EL (cell line): ENCODE measurements around the gene WDR91.

Experiments used
- DNase-seq: peaks from one replicate; pipeline ENCODE4 v3.0.0-alpha.2; 2016

Gene WDR91

DNA sequence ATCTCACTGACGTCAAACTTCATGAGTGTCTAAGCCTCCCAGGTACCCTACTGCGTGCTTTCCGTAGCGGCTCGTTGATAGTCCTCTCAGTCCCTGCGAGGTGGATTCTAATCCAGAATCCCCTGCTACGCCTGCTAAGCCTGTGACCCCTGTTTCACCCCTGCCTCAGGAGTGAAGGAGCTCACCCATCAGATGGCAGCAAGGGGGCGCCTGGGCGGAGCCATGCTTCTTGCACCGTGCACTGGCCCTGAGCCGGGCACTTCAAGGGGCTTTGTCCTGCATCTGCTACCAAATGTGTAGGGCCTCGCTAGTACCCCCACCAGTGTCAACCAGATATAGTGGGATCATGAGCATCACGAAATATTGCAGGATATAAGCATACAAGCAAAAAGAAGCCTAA, 21.4 kb upstream of the WDR91 start:
- no peak for DNase-seq

DNA sequence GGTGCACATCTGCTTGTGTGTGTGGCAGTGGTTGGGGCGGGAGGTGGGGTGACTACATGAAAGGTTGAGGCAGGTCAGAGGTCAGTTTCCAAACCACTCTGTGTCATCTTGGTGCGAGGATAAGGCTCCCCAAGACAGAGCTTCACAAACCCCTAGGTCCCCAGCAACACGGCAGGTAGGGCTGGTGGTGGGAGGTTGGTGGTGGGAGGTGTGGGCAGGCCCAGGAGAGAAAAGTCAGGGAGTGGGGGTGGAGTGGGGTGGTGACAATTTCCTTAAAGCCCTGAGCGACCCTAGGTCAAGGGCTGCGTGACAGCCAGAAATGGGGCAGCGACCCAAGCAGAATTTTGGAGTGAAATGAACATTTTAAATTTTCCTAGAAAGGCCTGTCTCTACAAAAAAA, 20.8 kb upstream of the WDR91 start:
- no peak for DNase-seq

DNA sequence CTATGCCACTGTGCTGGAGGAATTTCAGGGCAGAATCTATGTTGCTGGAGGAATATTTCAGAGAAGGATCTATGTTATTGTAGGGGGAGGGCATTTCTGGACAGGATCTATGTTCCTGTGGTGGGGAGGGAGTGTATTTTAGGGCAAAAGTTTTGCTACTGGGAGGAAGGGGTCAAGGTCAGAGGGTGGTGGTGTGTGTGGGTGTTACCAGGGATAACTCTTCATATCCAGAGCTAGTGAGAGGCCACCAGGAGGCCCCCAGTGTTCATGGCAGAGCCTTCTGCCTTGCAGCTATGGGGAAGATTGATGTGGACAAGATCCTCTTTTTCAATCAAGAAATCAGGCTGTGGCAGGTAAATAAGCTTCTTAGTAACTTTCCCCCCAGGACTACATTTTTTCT, 20.4 kb upstream of the WDR91 start:
- DNase-seq, result no peak

DNA sequence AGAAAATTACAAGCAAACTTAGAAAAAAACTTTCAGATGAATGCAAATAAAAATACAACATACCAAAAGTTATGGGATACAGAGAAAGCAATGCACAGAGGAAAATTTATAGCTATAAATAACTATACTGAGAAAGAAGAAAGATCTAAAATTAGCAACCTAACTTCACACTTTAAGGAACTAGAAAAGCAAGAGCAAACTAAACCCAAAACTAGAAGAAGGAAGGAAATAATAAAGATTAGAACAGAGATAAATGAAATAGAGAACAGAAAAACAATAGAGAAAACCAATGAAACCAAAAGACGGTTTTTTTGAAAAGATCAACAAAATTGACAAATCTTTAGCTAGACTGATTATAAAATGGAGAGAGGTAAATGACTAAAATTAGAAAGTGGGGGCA, 12.7 kb upstream of the WDR91 start:
- no peak for DNase-seq

DNA sequence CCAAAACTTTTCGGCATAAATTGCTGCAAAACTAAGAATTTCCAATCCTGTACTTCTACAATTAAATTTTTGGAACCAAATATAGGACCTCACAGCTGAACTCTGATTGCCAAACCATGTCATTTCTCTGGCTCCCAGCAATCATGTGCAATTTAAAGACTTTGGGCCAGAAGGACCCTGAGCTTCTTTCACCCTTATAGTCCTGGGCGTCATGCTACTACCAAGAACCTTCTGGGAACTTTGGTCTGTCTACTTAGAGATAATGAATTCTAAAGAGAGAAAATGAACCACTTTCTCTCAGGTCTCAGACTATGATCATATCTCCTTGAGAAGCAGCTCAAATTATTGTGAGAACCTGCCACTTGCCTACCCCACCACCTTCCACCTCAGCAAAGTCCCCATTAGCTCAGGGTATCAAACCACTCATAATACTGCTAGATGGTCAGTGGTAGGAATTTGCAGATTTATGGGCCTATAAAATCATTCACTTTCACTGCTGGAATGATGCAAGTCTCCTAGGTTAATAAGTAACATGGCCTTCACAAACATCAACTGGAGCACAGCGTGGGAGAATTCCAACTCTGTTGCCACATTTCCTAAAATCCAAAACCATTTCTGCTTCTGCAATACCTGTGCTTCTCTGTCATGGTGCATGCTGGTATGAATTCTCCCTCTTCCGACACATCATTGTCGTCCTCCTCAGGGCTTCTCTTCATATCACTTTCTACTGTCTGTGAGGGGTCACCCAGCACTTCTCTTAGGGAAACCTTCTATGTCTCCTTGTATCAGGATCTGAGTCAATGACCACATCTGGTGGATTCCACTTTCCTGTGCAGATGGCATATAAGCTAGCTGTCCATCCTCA, 6.6 kb upstream of the WDR91 start:
- no peak for DNase-seq

DNA sequence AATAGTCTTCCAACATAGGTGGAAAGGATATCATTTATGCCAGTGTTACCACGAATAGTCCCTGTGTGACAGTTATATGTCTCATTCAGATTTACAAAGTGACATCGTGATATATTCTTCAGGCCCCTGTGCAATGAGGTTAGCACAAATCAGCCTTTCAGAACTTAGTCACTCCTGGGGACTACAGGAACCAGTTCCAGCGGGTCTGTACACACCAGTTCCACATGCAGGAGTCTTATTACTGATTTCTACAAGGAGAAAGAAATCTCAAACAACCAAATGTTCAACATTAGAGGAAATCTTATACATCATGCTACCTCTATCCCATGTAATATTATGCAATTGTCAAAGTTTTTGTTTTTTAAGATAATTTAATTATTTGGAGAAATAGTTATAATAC, 4.4 kb upstream of the WDR91 start:
- DNase-seq, result no peak

DNA sequence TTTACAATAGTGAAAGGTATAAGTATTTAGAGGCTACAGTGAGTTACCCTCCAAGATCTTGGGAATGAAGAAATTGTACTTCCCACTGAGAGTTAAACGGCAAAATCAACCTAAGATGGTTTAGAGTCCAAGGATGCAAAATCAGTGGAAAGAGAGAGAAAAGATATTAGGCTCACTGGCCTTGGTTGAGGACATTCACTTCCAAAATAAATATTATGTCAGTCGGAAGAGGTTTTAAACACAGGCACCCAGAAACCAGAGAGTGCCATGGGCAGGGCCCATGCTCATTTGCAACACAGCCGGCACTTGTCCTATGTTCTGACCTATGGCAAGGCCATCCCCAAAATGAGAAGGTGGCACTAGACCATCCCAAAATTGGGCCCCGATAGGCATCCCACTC, 3.9 kb upstream of the WDR91 start:
- no peak for DNase-seq

DNA sequence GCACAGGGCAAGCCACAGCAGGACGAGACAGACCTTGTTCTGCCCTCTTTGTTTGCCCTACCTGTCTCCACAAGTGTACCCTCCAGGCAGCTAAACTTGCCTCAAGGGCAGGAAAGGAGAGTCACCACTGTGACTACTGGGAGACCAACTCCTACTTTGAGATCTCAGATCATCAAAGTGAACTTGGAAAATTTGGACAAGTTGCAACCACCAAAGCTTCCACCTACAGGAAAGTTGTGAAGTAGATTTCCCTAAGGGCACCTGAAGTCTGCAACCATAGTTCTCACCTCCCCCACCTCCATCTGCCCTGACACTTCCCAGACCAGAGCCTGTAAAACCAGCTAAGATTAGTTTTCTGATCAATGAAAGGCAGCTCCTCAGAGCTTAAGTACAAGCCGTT, 2.5 kb upstream of the WDR91 start:
- DNase-seq, result no peak

DNA sequence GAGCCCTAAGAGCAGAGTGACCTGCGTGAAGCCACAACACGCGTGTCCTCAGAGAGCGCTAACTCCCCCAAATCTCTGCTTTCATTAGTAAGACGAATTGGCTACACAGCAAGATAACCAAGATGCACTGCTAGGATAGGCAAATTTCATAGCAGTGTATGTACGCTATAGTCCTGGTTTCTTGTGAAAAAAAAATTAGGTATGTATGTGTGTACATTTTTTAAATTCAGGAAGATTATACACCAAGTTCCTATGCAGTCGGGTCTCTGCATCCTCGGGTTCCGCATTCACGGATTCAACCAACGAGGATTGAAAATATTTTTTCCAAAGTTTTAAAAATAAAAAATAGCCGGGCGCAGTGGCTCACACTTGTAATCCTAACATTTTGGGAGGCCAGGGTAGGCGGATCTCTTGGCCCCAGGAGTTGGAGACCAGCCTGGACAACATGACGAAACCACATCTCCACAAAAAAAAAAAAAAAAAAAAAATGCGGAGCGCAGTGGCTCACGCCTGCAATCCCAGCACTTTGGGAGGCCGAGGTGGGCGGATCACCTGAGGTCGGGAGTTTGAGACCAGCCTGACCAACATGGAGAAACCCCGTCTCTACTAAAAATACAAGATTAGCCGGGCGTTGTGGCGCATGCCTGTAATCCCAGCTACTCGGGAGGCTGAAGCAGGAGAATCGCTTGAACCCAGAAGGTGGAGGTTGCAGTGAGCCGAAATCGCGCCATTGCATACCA, 790 bp upstream of the WDR91 start:
- DNase-seq, result peak; percentile 43

DNA sequence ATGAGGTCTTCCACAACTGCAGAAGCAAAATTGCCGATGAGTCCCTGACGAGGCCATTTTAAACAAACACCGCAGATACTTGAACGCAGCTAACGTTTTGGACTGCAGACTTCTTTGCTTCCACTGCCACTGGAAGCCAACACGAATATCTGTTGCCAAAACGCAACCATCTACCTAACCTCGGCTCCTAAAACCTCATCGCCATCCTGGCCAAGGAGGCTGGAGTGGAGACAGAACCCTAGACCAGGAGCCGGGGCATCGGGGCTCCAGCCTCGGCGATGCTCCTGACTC, 493 bp downstream of the WDR91 start:
- no peak for DNase-seq

DNA sequence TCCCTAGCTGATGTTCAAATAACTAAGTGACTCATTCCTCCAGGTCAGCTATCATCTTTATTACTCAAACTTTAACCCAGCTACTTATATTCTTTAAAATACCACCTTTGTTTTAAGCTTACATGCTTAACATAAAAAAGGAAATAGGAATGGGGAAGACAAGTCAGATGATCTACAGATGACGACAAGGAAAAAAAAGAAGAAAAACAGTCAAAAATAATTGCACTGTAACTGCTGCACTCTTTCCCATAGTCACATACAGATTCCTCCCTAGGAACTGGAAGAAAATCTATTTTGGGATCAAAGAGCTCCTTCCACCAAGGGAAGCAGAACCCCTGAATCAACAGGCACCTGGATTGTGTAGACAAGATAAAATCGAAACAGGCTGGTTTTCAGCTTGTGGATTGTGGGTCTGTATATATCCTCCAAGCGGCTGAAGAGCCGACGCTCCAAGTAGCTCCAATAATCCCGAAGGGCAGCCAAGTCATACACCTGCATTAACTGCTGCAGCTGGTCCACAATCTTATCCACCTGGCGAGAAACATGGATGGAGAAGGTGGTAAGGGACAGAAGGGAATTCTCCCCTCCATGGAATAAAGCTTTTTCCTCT, 2.0 kb downstream of the WDR91 start:
- no peak for DNase-seq

DNA sequence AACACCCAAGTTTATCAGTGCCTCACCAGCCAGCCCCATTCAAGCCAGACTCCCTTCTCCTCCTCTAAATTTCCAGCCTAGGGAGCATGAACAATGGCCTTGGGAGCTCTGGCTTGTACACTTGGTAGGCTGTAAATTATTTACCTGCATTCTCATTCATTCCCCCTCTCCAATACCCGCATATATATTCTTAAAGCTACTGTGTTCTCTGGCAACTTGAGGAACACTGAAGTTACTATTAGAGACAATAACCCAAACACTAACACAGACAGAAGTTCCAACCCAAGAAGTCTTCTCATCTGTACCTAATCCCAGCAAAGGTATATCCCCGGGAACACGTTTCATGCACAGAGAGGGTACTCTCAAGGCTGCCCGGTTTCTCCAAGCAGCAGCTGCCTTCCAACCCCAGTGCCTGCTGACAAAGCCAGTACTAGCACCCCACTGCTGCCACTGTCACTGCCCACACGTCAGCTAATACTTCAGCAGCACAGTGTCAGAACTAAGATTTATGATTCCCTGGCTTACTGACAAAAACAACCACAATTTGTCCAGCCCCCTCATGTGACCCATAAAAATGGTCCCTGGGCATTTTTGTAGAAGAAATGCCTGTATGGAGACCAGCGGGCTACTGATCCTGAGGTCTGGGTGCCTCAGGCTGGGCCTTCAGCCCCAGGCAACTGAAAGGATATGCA, 3.1 kb downstream of the WDR91 start:
- DNase-seq, result no peak

DNA sequence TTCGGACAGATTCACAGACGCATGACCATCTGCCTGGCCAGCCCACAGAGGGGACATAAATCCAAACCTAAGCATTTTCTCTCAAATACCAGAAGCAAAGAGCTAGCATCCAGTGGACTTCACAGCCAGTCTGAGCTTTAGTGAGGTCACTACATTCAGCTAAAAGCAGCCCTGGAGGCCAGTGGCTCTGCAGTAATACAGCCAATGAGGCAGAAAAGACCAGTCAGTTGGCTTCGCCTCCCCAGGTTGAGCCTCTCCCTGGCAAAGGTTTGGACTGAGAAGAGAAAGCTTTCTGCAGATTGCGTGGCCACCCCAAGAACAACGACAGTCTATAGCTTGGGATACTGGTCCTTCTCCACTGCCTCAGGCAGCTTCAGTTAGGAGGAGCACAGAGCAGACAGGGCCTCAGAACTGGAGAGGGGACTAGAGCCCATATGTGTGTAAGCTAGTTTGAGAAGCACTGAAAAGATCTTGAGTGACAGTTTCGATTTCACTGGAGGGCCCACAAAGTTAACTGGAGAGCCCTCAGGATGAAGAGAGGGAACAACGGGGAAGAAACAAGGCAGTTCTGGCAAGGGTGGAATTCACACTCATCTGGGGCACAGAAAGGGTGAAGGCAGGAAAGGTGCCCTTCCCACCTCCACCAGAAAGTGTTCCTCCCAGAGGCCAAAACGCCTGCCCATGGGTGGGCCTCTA, 3.8 kb downstream of the WDR91 start:
- DNase-seq, result no peak

DNA sequence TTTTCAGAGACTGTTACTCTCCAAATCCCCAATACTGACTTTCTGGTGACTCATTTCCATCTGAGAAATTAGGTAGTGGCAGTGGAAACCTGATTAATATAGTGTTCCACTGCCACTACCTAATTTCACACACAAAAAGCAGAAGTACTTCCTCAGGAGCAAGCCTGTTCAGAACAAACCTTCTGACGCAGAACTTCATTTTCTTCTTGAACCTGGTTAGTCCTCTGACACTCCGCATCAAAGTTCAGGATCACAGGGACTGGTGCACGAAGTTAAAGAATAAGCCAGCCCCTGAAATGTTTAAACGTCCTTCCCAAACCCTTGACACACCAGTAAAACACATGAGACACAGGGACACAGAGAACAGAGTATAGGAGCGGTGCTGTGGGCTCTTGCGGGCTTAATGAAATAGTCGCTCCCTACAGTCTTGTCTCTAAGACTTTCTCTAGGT, 4.4 kb downstream of the WDR91 start:
- no peak for DNase-seq

DNA sequence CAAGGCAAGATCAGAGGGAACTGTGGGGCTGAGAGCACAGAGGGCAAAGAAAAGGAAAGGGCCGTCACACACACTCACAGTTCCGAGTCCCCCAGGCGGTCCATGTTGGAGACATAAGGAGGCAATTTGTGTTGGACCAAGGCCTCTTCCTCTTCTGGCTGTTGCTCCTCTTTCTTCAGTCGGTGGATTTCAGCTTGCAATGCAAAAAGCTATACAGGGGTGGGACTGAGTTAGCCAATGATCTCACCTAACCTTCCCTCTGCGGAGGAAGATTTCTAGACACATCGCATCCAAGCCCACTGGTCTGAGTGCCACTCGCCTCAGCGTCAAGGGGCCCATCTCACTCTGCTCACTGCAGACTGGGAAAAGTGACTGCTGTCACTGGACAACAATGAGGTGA, 5.5 kb downstream of the WDR91 start:
- no peak for DNase-seq

DNA sequence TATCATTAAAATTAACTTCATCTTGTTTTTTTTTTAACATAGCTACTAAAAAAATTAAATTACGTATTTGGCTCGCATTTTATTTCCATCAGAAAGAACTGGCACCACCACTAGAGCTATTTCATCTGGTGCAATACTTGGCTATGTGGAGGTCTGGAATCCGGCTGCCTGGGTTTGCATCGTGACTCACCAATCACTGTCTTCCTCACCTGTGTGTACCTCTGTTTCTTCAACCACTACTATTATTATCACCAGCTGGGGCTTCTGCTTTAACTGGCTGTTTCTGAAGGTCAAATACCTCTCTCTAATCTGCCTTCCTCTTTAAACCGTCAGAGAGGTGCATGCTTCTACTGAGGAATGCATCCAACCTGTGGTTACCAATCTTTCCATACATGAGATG, 6.5 kb downstream of the WDR91 start:
- no peak for DNase-seq

DNA sequence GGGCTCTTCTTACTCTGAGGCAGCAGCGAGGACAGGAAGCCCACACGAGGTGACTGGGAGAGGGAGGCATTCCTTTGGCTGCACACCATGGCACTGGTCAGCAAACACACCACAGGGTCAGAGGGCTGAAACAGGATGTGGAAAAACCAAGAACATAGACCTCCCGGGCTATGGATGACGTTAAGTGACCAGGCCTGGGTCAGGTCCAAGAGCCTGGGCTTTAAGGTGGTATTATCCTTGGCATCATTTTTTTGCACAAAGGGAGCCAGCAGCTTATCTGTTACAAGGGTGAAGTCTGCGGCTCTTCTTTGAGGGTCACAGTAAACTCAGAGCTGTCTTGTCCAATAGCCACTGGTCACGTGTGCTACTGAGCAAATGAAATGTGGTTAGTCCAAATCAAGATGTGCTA, 7.0 kb downstream of the WDR91 start:
- peak; percentile 95 for DNase-seq

DNA sequence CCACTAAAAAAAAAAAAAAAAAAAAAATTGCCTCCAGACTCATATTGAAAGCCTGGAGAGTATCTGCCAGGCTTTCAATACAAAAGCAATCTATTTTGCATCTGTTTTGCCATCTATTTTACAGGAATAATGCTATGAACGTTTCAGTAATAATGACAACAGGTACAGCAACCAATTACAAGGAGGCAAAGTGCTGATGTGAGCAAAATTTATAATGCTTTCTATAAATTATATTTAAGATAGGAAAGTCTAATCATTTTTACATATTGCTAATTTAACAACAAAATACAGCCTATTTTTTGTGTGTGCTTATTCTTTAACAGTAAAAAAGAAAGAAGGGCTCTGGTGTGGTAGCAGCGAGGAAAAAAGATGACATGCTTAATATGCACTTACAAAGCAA, 10.0 kb downstream of the WDR91 start:
- DNase-seq, result no peak

DNA sequence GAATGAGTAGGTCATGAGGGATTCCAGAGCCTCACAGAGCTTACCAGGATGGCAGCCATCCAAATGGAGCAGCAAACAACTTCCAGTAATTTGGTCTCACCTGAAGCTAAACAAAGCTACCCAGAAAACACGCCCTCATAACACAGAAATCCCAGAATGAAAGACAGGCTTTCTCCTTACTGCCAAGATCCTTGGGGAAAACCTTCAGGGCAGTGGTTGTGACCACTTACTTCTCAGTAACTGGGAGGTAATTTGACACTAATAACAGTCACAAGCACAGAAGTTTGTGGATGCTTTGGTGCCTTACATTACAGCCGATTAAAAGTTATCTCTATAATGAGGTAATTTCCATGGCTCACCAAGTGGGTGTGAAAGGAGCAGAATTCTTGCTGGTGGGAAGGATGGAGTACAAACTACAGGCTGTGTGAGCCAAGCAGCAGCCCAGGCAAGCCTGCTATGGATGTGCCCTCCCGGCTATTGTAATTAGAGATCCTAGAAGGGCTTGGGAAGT, 10.4 kb downstream of the WDR91 start:
- DNase-seq, result no peak

DNA sequence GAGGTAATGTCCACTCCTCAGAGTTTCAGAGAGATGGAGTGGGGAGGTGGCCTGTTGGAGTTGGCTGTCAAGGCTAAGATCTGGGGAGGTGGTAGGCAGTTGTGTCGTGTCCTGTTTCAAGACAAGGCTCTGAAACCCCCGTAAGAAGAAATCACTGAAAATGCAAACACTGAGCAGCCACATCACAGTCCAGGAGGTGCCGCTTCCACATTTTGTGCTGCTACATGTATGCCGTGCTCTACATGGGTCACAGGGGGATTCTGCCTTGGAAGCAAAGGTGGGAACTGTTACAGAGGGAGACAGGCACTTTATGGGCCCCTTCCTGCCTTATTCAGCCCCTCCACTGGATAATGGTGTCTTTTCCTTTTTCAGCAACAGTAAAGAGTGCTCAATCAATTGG, 11.9 kb downstream of the WDR91 start:
- no peak for DNase-seq

DNA sequence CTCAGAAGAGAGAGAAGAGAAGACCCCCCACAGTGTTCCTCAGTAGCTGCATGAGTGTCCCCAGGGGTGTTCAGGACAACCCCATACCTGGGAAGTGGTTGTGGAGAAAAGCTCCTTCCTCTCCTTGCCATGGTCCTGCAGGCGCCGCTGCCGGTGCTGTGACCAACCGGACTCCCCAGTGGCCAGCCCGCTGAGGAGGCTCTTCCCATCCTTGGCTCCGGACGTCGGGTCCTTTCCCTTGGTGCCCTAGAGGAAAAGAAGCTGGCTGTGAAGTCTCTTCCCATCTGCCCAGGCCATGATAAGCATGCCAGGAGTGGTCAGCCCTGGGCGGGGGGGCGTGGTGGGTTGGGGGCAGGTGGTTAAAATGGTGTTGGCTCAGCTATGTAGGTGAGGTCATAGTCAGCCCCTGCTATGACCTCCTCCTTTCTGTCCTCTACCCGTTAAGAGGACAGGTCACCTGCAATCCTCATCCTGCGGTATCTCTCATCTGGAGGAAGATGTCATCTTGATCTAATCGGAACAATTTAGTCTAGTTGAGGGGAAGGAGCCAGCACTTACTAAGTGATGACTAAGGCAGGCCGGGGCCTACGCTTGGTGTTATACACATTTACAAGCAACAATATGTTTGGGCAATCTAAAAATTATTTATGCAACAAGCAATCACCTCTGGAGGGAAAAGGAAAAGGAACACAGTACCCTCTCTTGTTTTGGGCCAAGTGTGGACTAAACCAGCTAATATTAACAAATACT, 13.2 kb downstream of the WDR91 start:
- DNase-seq, result peak; percentile 66

DNA sequence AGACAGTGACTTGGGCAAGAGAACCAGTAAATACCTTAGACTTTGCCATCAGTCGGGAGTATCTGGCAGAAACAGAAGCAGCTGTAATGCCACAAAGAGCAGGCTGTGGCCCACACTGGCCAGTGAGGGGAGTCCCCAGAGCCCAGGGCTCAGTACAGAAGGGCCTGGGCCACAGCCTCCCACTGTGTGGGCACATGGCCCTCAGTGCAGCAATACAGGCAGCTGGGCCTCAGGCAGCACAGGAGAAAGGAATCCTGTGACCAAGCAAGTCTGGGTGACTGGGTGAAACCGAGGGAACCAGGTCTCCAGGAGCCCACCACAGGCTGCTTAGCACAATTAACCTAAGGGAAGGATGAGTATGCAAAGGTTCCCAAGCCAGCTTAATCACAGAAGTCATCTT, 14.0 kb downstream of the WDR91 start:
- DNase-seq, result no peak
